Activated T-cell treated with anti-CD3 and anti-CD28 coated beads for 48 hours (primary cell): ENCODE data around the gene MFGE8.
"Not testable (repeated sequence)": the region's sequence is repeated elsewhere in the genome, so short reads cannot be mapped to it uniquely, and the experiment has no call there.

Experiments
- DNase-seq: peaks from one replicate; pipeline ENCODE4 v3.0.0-alpha.2; 2020; ENCODE audit warnings: low read depth

Gene MFGE8

GRCh38 chr15:88913017-88913849, at the start of gene MFGE8:
MFGE8 (minus strand) TSS chr15:88913379; CDS start chr15:88913319, 60 bp downstream.
- DNase-seq = peak; percentile 64

- DNase-seq = no peak
These were observed 46.3 kb upstream of the MFGE8 start for GRCh38 chr15:88959445-88959844.

GRCh38 chr15:88956906-88957305, 43.7 kb upstream of the MFGE8 start:
- no peak for DNase-seq

GRCh38 chr15:88956263-88956662, 43.1 kb upstream of the MFGE8 start:
- DNase-seq = no peak

GRCh38 chr15:88954431-88955277, 41.5 kb upstream of the MFGE8 start:
- DNase-seq = no peak

- no peak for DNase-seq
These were observed 37.5 kb upstream of the MFGE8 start for GRCh38 chr15:88950600-88951160.

GRCh38 chr15:88949734-88950400, 36.7 kb upstream of the MFGE8 start:
- no peak for DNase-seq

GRCh38 chr15:88940110-88940675, 27.0 kb upstream of the MFGE8 start:
- no peak for DNase-seq

- no peak for DNase-seq
These were observed 26.3 kb upstream of the MFGE8 start for GRCh38 chr15:88939486-88939806.

- no peak for DNase-seq
These were observed 25.8 kb upstream of the MFGE8 start for GRCh38 chr15:88938802-88939485.

GRCh38 chr15:88934449-88934848, 21.3 kb upstream of the MFGE8 start:
- not testable (repeated sequence) for DNase-seq

GRCh38 chr15:88932875-88933330, 19.7 kb upstream of the MFGE8 start:
- DNase-seq = no peak

GRCh38 chr15:88932271-88932874, 19.2 kb upstream of the MFGE8 start:
- DNase-seq = no peak

GRCh38 chr15:88930579-88930978, 17.4 kb upstream of the MFGE8 start:
- no peak for DNase-seq

- DNase-seq = not testable (repeated sequence)
These were observed 16.3 kb upstream of the MFGE8 start for GRCh38 chr15:88929358-88930098.

GRCh38 chr15:88928192-88928591, 15.0 kb upstream of the MFGE8 start:
- not testable (repeated sequence) for DNase-seq

GRCh38 chr15:88925648-88926047, 12.5 kb upstream of the MFGE8 start:
- not testable (repeated sequence) for DNase-seq

GRCh38 chr15:88920892-88921435, 7.8 kb upstream of the MFGE8 start:
- not testable (repeated sequence) for DNase-seq

GRCh38 chr15:88920186-88920891, 7.2 kb upstream of the MFGE8 start:
- no peak for DNase-seq
